ENCODE results near the gene SLC35F1. TPM values are rescaled to one million over a fixed set of nuclear protein-coding genes. Genes with fewer than 3 reads are reported as not detected.

Gene SLC35F1
- total and polyA plus RNA-seq, 2 donors (not counting 3 experiments of a cell fraction or from before 2014, with no cell fraction given) = not detected

GRCh38 chr6:118187568-118188164, 280.6 kb downstream of the SLC35F1 start:
- CTCF ChIA-PET = no interaction called here
- H3K36me3 ChIP-seq (ENCODE audit: control insufficient read depth in 2 of 2, extremely low read depth in 1 of 2, insufficient read depth in 2 of 2, low read length in 2 of 2) = no peaks in the 10 kb centered on the region

GRCh38 chr6:118188561-118188960, 281.5 kb downstream of the SLC35F1 start:
- H3K79me2 ChIP-seq (ENCODE audit: control insufficient read depth, insufficient read depth, low read length) = no peaks in the 10 kb centered on the region
- intact Hi-C loops (cut with micrococcal nuclease) (no loop called here), dilution Hi-C loops (cut with MboI; ENCODE audit: extremely low pct_ligation_motif_present, low sequenced_read_pairs) (no loop called here)
- H3K36me3 ChIP-seq (ENCODE audit: control insufficient read depth in 2 of 2, extremely low read depth in 1 of 2, insufficient read depth in 2 of 2, low read length in 2 of 2) = no peaks in the 10 kb centered on the region
- no peak overlapping the region for H3K4me3 ChIP-seq (replicated peaks in 1 of 3; ENCODE audit: insufficient read depth in 1 of 3, low read depth in 1 of 3, low read length in 3 of 3)
- no peaks in the 10 kb centered on the region for H3K27me3 ChIP-seq (ENCODE audit: control insufficient read depth in 2 of 2, insufficient read depth in 2 of 2, low read length in 2 of 2)
- no peak for DNase-seq (ENCODE audit: low read depth, low spot score)
- POLR2A ChIA-PET = no interaction called here
- no TSS peak for BruUV-seq (replicated peaks)
- no peaks in the 10 kb centered on the region for H3K9me3 ChIP-seq (replicated peaks; ENCODE audit: control insufficient read depth, insufficient read depth, low read length)
- TF ChIP-seq POLR2AphosphoS5 (IDR thresholded peaks at IDR 0.05; ENCODE audit: insufficient read depth, low read depth, low read length) = no peak
- no peak for TF ChIP-seq MYC (IDR thresholded peaks at IDR 0.05; ENCODE audit: low read depth, low read length)
- no peak for TF ChIP-seq CTCF (IDR thresholded peaks at IDR 0.05; ENCODE audit: extremely low read depth in 1 of 2, insufficient read depth in 1 of 2, low read depth in 1 of 2, low read length in 2 of 2)
- no peak for TF ChIP-seq FOS (IDR thresholded peaks at IDR 0.05; ENCODE audit: borderline replicate concordance, insufficient read depth, low read length)
- no peak for TF ChIP-seq EZH2 (IDR thresholded peaks at IDR 0.05; ENCODE audit: borderline replicate concordance, low read depth, low read length, severe bottlenecking)
- no peak for TF ChIP-seq GATA2 (IDR thresholded peaks at IDR 0.05; ENCODE audit: insufficient read depth, insufficient read length, low read depth, low read length)
- TF ChIP-seq POLR2A (IDR thresholded peaks at IDR 0.05; ENCODE audit: low read depth, low read length) = no peak
- no peak for TF ChIP-seq JUN (IDR thresholded peaks at IDR 0.05; ENCODE audit: borderline replicate concordance, insufficient read depth, insufficient read length, low read depth)
- no peak for FAIRE-seq
- CTCF ChIA-PET = no interaction called here
- no peak overlapping the region for H3K4me2 ChIP-seq (ENCODE audit: insufficient read depth, low read length)
- H4K20me1 ChIP-seq (replicated peaks; ENCODE audit: control insufficient read depth, extremely low read depth, insufficient read depth, low read length) = no peaks in the 10 kb centered on the region
- no peaks in the 10 kb centered on the region for H3K4me1 ChIP-seq (ENCODE audit: control insufficient read depth, extremely low read depth, insufficient read depth, low read length)
- no peak overlapping the region for H3K9ac ChIP-seq (replicated peaks; ENCODE audit: extremely low read depth, insufficient read depth, low read length)
- H3K9me1 ChIP-seq (replicated peaks; ENCODE audit: control insufficient read depth, extremely low read depth, insufficient read depth, low read length) = no peaks in the 10 kb centered on the region
- no peak overlapping the region for H3K27ac ChIP-seq (ENCODE audit: insufficient read depth, low read depth, low read length)
- H2AFZ ChIP-seq (ENCODE audit: low read depth, low read length) = no peak overlapping the region

More at GRCh38 chr6:118187568-118188164, 280.6 kb downstream of the SLC35F1 start:
- DNase-seq (ENCODE audit: low read depth, low spot score) (no peak), FAIRE-seq (no peak)
- POLR2A ChIA-PET = no interaction called here
- no peak for TF ChIP-seq MYC (IDR thresholded peaks at IDR 0.05; ENCODE audit: low read depth, low read length)
- no peaks in the 10 kb centered on the region for H3K9me1 ChIP-seq (replicated peaks; ENCODE audit: control insufficient read depth, extremely low read depth, insufficient read depth, low read length)
- H2AFZ ChIP-seq (ENCODE audit: low read depth, low read length) = no peak overlapping the region
- no peak overlapping the region for H3K4me2 ChIP-seq (ENCODE audit: insufficient read depth, low read length)
- no peaks in the 10 kb centered on the region for H3K9me3 ChIP-seq (replicated peaks; ENCODE audit: control insufficient read depth, insufficient read depth, low read length)
- H3K27ac ChIP-seq (ENCODE audit: insufficient read depth, low read depth, low read length) = no peak overlapping the region
- no peaks in the 10 kb centered on the region for H4K20me1 ChIP-seq (replicated peaks; ENCODE audit: control insufficient read depth, extremely low read depth, insufficient read depth, low read length)
- dilution Hi-C loops (cut with MboI; ENCODE audit: extremely low pct_ligation_motif_present, low sequenced_read_pairs) (no loop called here), intact Hi-C loops (cut with micrococcal nuclease) (no loop called here)
- no peaks in the 10 kb centered on the region for H3K27me3 ChIP-seq (ENCODE audit: control insufficient read depth in 2 of 2, insufficient read depth in 2 of 2, low read length in 2 of 2)
- no peak overlapping the region for H3K9ac ChIP-seq (replicated peaks; ENCODE audit: extremely low read depth, insufficient read depth, low read length)
- no peaks in the 10 kb centered on the region for H3K79me2 ChIP-seq (ENCODE audit: control insufficient read depth, insufficient read depth, low read length)
- no peak overlapping the region for H3K4me3 ChIP-seq (replicated peaks in 1 of 3; ENCODE audit: insufficient read depth in 1 of 3, low read depth in 1 of 3, low read length in 3 of 3)
- BruUV-seq (replicated peaks) = no TSS peak
- no peaks in the 10 kb centered on the region for H3K4me1 ChIP-seq (ENCODE audit: control insufficient read depth, extremely low read depth, insufficient read depth, low read length)

All from endothelial cell of umbilical vein (primary cell).